ENCODE data around the gene CCDC57.
A peak's percentile ranks its signal among the peaks of the same experiment; 100 is the strongest.

The CCDC57 gene

GRCh38 chr17:82079001-82079677 is 133.5 kb downstream of the CCDC57 start:
- no peak for DNase-seq (ENCODE audit: extremely low spot score, insufficient read length, low read depth)
- no peak for FAIRE-seq

DNA sequence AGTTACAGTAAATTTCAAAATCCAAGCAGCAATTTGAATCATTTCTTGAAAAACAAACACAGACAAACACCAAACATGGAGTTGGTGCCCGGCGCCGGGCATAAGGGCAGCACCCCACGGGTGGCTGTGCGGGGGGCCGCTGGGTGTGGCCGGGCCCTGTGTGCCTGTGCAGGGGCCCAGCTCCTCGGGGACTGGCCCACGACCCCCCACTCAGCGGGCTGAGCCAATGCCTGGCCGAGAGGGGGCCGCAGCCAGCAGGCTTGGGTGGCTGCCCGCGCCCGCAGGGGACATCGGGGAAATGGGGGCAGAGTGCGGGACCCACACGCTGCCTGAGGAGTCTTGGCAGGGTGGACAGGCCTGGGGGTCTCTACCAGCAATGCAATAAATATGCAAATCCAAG is 134.2 kb downstream of the CCDC57 start:
- FAIRE-seq (no peak), DNase-seq (ENCODE audit: extremely low spot score, insufficient read length, low read depth) (no peak)

GRCh38 chr17:82077617-82078358 is 134.9 kb downstream of the CCDC57 start:
- DNase-seq (ENCODE audit: extremely low spot score, insufficient read length, low read depth), result no peak
- FAIRE-seq, result no peak

GRCh38 chr17:82076785-82077591 is 135.7 kb downstream of the CCDC57 start:
- no peak for FAIRE-seq

DNA sequence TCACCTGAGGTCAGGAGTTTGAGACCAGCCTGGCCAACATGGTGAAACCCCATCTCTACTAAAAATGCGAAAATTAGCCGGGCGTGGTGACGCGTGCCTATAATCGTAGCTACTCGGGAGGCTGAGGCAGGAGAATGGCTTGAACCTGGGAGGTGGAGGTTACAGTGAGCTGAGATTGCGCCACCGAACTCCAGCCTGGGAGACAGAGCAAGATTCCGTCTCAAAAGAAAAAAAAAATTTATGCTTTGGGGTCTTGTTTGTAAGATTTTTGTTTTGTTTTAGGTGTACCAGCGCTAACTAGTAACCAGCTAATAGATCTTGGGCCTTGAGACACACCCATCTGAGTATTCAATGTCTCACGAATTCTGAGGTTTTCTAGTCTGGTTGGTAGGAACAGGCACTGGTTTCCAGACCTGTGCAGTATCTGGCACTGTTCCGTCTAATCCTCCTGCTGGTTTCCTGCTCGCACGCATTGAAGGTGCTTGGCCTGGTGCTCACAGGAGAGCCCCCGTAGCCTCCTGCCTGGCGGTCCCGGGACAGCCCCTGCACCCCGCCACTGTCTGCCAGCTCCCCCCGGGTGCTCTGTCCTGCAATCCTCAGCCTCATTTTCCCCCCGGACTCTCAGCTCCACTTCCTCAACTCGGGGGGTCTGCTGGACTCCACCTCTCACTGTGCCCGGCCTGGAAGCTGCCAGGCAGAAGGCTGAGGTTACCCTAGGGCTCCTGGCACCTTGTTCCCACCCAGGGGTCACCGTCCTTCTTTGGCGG is 136.4 kb downstream of the CCDC57 start:
- DNase-seq (ENCODE audit: extremely low spot score, insufficient read length, low read depth), result no peak
- FAIRE-seq, result no peak

More at GRCh38 chr17:82076785-82077591, 135.7 kb downstream of the CCDC57 start:
- DNase-seq (ENCODE audit: extremely low spot score, insufficient read length, low read depth), result no peak

- no peak for FAIRE-seq
- no peak for DNase-seq (ENCODE audit: extremely low spot score, insufficient read length, low read depth)
These were observed 139.2 kb downstream of the CCDC57 start for GRCh38 chr17:82073446-82073845.

GRCh38 chr17:82072827-82073226 is 139.8 kb downstream of the CCDC57 start:
- DNase-seq (ENCODE audit: extremely low spot score, insufficient read length, low read depth) (no peak), FAIRE-seq (no peak)

- DNase-seq (ENCODE audit: extremely low spot score, insufficient read length, low read depth), result no peak
- FAIRE-seq, result no peak
These were observed 142.0 kb downstream of the CCDC57 start for GRCh38 chr17:82070611-82071010.

GRCh38 chr17:82065638-82066303 is 146.9 kb downstream of the CCDC57 start, which contains the start of gene DUS1L:
TSS of gene DUS1L (minus strand) at chr17:82065804. CDS start at chr17:82065059, 745 bp downstream.
- no peak for FAIRE-seq

GRCh38 chr17:82065193-82065637 is 147.4 kb downstream of the CCDC57 start:
- no peak for FAIRE-seq
- no peak for DNase-seq (ENCODE audit: extremely low spot score, insufficient read length, low read depth)

More at GRCh38 chr17:82065638-82066303, 146.9 kb downstream of the CCDC57 start, which contains the start of gene DUS1L:
- DNase-seq (ENCODE audit: extremely low spot score, insufficient read length, low read depth), result peak; percentile 84

DNA sequence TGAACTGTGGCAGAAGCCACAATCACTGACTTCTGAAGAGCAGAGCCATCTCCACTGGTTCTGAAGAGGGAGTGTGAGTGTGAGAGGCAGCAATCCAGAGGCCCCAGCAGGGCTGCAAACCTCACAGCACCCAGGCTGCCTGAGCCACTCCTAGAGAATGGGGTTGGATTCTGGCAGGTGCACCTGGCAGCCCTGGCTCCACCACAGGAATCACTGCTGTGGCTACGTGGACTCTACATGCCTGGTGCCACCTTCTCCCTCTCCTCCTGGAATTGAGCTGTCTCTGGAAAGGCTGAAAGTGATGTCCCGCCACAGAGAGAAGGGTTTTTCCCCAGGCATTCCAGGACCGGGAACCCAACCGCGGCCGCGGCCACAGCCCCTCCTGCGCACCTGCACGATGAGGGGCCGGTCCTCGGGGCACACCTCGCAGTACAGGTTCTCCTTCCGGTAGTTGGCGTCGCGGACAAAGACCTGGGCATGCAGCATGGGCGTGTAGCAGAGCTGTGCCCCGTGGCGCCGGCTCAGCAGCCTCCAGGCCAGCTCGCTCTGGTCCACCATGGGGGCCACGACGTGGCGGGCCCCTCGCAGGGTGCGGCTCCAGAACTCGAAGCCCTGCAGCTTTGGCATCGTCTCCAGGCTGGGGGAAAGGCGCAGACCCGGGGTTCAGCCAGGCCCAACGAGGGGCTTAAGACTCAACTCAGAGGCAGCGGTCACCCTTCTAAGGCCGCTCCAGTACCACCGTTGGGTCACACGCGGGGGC is 148.0 kb downstream of the CCDC57 start:
- FAIRE-seq (no peak), DNase-seq (ENCODE audit: extremely low spot score, insufficient read length, low read depth) (no peak)

DNA sequence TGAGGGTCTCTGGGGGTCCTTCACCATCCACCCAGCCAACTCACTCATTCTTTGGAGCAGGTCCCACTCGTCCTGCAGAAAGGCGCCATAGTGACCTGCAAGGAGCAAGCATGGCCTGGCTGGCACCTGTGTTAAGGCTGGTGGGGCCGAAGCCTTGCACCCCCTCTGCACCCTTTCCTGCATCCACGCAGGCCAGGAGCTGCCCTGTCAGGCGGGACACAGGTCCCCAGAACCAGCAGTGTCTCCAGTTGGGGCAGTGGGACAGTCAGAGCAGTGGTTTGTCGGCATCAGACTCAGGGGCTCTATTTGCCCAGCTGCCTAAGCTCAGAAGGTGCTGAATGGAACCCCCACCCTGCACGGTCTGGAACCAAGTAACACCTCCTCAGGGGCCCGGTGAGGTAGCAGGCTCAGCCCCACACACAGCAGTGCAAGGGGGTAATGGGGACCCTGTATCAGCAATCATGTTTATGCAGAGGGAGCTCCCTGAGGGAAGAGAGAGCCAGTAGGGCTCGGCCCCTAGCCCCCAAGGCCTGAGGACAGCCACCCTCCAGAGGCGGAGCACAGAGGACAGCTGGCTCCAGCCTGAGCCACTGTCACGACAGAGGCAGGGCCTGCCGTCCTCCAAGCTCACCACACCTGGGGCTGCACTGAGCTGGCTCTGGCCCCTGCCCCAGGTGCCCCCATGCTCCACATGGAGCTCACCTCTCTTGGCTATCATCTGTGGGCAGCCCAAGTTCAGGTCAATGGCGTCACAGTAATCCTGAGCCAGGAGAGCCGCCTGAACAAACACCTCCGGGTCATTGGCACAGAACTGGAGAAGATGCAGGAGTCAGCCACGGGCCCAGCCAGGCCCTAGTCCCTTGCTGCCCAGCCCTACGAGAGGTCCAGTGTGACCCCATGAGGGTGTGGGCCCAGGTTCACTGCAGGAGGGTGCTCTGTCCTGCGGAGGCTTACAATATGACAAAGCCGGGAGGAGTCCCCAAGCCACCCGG is 148.9 kb downstream of the CCDC57 start:
- DNase-seq (ENCODE audit: extremely low spot score, insufficient read length, low read depth) (no peak), FAIRE-seq (no peak)

- no peak for DNase-seq (ENCODE audit: extremely low spot score, insufficient read length, low read depth)
- no peak for FAIRE-seq
These were observed 149.7 kb downstream of the CCDC57 start for GRCh38 chr17:82062984-82063368.

DNA sequence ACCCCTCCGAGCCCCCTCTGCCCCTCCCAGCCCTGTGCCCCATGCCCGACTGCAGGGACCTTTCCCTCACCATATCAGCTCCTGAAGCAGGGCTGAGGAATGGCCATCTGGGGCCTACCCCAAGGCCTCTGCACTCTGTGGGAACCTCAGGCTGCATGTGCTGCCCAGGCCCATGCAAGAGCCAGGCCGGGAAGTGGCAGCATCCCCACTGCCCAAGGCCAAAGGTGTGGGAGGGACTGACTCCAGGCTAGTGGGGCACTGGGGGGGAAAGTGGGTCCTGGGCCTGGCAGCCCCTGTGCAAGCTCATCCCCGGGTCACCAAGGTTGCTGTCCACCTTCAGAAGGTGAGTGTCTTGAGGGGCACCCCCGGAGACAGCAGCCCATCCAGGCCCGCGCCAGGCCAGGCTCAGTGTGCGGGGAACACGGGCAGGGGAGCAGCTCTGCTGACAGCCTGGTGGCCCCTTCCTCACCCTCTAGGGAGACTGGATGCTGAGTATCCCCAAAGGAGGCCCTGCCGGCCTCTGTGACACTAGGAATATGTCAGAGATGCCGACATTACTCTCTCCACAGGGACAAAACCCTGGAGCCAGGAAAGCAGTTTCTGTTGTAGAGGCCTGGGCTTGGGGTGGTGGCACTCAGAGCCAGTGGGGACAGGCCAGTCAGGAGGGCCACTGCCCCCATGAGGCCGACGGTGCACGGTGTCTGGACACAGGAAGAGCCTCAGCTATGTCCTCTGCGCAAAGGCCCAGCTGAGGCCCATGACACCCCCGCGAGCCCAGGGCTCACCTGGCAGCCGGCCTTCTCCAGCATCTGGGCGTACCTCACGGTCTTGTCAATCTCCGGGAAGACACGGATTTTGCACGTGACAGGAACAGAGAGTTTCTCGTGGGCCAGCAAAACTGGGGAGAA is 150.3 kb downstream of the CCDC57 start:
- DNase-seq (ENCODE audit: extremely low spot score, insufficient read length, low read depth) (no peak), FAIRE-seq (no peak)

DNA sequence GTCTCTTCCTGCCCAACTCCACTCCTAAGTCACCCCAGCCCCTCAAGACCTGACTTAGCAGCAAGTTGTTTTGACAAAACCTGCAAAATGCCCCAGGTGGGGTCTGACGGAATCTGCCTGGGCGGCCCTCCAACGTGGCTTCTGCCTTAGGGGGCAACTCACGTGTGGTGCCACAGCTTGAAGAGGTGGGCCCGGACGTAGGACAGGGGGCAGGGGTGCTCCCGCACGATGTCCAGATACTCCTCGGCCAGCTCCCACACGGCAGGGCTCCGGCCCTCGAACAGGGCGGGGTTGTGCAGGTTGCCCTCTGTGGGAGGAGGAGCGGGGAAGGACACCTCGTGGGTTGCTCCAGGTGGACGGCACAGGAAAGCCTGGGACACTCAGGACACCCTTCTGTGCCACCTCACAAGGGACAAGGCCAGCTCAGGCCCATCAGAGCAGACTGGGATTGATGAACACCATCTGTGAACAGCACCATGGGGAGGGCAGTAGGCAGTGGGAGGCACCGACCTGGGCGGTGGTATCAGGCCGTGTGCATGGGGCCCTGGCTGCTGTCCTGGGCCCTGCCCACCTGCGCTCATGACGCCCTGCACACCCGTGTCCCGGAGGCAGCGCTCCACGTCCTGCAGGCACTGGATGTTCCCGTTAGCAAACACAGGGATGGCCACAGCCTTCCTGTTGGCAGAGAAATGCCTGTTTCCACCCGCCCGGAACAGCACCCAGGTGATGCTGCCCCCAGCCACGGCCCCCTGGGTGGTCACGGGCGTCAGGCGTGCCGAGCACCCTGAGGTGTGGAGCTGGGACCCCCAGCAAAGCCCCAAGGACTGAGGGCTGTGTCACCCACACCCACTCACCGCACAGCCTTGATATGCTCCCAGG is 151.4 kb downstream of the CCDC57 start:
- DNase-seq (ENCODE audit: extremely low spot score, insufficient read length, low read depth) (no peak), FAIRE-seq (no peak)

GRCh38 chr17:82060614-82061013 is 152.0 kb downstream of the CCDC57 start:
- FAIRE-seq (no peak), DNase-seq (ENCODE audit: extremely low spot score, insufficient read length, low read depth) (no peak)
